Ectodermal cell (in vitro differentiated cells): ENCODE measurements around the gene C19orf25.

ENCODE experiments used
- H3K27ac ChIP-seq: 2 replicates; pipeline ENCODE4 v1.7.0; 2013; ENCODE audit warnings: mild to moderate bottlenecking, low read depth, low read length; ENCODE audit not compliant: insufficient read depth, poor library complexity, severe bottlenecking
- H3K27me3 ChIP-seq: 2 replicates; pipeline ENCODE4 v1.7.0; 2013; ENCODE audit warnings: mild to moderate bottlenecking, low read length; ENCODE audit not compliant: insufficient read depth, control insufficient read depth, poor library complexity, severe bottlenecking
- H3K36me3 ChIP-seq: one replicate; pipeline ENCODE4 v1.7.0; 2013; ENCODE audit warnings: low read length; ENCODE audit not compliant: control insufficient read depth, insufficient read depth
- H3K4me1 ChIP-seq: one replicate; pipeline ENCODE4 v1.7.0; 2013; ENCODE audit warnings: low read length; ENCODE audit not compliant: control insufficient read depth, insufficient read depth
- H3K4me3 ChIP-seq: 2 replicates; pipeline ENCODE4 v1.7.0; 2013; ENCODE audit warnings: low read depth, low read length, control low read depth; ENCODE audit not compliant: insufficient read depth
- H3K9me3 ChIP-seq: 2 replicates; pipeline ENCODE4 v1.7.0; 2013; ENCODE audit warnings: mild to moderate bottlenecking, low read length, moderate library complexity; ENCODE audit not compliant: control insufficient read depth
- WGBS, 2 experiments: methylation state at CpG; one replicate each; pipeline ENCODE4 v1.1.7; 2013; ENCODE audit warnings: missing lambda C conversion rate in 2 of 2; 5-methylcytosine and 5-hydroxymethylcytosine counted together

C19orf25 gene

DNA sequence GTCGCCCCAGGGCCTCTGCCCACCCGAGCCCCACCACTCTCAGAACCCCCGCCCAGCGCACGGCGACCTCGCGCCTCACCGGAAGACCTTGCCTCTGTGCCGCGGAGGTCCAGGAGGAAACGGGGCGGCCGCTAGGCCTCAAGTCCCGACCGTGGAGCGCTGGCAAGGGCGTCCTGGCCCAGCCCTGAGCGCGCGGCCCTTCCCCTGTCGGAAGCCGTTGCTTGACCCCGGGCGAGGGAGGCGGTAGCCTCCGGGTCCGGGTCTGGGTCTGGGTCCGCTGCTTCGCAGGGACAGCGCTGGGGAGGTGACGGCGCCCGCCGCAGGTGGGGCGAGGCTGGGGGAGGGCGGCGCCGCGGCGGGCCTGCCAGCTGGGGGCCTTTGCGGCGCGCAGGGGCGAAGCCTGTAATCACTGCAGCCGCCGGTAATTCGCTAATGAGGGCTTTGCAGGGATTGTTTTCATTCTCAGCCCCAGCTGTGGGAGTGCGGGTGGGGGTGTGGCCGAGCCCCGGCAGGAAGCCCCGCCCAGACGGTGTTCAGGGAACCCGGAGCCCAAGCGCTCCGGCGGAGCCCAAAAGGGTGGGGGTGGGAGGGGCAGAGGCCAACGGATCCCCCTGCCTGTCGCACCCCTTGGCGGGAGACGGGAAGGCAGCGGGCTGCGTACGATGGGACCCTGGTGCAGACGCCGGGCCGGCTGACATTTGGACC is 8.6 kb downstream of the C19orf25 start:
- Histone ChIP-seq H3K36me3 (no peaks in the 10 kb centered on the region), H3K9me3 (no peaks in the 10 kb centered on the region), H3K4me1 (peaks cover 29% of the 10 kb centered on the region), H3K4me3 (peak overlapping the region; percentile 30), H3K27ac (no peak overlapping the region), H3K27me3 (peaks cover 86% of the 10 kb centered on the region)
- 1% methylated on average over 67 of the region's 67 CpGs for WGBS, 2 experiments

DNA sequence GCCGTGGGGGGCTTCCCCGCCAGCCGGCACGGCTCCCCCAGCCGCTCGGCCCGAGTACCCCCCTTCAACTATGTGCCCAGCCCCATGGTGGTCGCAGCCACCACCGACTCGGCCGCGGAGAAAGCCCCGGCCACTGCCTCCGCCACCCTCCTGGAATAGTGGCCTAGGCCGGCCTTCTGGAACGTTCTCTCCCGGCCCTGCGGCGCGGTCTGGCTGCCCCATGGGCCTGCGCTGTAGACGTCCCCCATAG is 9.0 kb downstream of the C19orf25 start:
- H3K27me3 ChIP-seq = peaks cover 91% of the 10 kb centered on the region
- H3K4me1 ChIP-seq = peaks cover 29% of the 10 kb centered on the region
- peak overlapping the region; percentile 30 for H3K4me3 ChIP-seq
- WGBS, 2 experiments = 12 to 14% methylated on average over 22 of the region's 22 CpGs
- no peak overlapping the region for H3K27ac ChIP-seq
- H3K9me3 ChIP-seq = no peaks in the 10 kb centered on the region
- H3K36me3 ChIP-seq = no peaks in the 10 kb centered on the region

DNA sequence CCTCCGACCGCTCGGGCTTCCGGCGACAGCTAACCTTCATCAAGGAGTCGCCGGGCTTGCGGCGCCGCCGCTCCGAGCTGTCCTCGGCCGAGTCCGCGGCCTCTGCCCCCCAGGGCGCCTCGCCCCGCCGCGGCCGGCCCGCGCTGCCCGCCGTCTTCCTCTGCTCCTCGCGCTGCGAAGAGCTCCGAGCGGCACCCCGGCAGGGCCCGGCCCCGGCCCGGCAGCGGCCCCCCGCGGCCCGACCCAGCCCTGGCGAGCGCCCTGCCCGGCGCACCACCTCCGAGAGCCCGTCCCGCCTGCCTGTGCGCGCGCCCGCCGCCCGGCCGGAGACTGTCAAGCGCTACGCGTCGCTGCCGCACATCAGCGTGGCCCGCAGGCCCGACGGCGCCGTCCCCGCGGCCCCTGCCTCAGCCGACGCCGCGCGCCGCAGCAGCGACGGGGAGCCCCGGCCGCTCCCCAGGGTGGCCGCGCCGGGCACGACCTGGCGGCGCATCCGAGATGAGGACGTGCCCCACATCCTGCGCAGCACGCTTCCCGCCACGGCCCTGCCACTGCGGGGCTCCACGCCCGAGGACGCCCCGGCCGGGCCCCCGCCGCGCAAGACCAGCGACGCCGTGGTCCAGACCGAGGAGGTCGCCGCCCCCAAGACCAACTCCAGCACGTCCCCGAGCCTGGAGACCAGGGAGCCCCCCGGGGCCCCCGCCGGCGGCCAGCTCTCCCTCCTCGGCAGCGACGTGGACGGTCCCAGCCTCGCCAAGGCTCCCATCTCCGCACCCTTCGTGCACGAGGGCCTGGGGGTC is 9.6 kb downstream of the C19orf25 start:
- peaks cover 29% of the 10 kb centered on the region for H3K4me1 ChIP-seq
- no peaks in the 10 kb centered on the region for H3K9me3 ChIP-seq
- no peaks in the 10 kb centered on the region for H3K36me3 ChIP-seq
- WGBS, 2 experiments = 6 to 7% methylated on average over 117 of the region's 117 CpGs
- no peak overlapping the region for H3K27ac ChIP-seq
- no peak overlapping the region for H3K4me3 ChIP-seq
- H3K27me3 ChIP-seq = peaks cover 96% of the 10 kb centered on the region

DNA sequence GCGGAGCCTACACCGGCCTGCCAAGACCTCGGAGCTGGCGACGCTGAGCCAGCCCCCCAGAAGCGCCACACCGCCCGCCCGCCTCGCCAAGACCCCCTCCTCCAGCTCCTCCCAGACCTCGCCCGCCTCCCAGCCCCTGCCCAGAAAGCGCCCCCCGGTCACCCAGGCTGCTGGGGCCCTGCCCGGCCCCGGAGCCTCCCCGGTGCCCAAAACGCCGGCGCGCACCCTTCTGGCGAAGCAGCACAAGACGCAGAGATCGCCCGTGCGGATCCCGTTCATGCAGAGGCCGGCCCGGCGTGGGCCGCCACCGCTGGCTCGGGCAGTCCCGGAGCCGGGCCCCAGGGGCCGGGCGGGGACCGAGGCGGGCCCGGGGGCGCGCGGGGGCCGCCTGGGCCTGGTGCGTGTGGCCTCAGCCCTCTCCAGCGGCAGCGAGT is 10.2 kb downstream of the C19orf25 start:
- no peak overlapping the region for H3K27ac ChIP-seq
- H3K9me3 ChIP-seq = no peaks in the 10 kb centered on the region
- 4% methylated on average over 47 of the region's 47 CpGs for WGBS, 2 experiments
- H3K4me3 ChIP-seq = no peak overlapping the region
- no peaks in the 10 kb centered on the region for H3K36me3 ChIP-seq
- H3K27me3 ChIP-seq = peaks cover 100% of the 10 kb centered on the region
- peaks cover 29% of the 10 kb centered on the region for H3K4me1 ChIP-seq

DNA sequence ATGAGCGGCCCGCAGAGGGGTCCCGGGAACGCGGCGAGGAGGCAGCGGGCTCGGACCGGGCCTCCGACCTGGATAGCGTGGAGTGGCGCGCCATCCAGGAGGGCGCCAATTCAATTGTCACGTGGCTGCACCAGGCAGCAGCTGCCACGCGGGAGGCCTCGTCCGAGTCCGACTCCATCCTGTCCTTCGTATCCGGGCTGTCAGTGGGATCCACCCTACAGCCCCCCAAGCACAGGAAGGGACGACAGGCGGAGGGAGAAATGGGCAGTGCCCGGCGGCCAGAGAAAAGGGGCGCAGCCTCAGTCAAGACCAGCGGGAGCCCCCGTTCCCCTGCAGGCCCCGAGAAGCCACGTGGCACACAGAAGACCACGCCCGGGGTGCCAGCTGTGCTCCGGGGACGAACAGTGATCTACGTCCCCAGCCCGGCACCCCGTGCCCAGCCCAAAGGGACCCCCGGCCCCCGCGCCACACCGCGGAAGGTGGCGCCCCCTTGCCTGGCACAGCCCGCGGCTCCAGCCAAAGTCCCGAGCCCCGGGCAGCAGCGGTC is 10.7 kb downstream of the C19orf25 start:
- Histone ChIP-seq H3K27me3 (peaks cover 97% of the 10 kb centered on the region), H3K36me3 (no peaks in the 10 kb centered on the region), H3K4me1 (peaks cover 29% of the 10 kb centered on the region), H3K9me3 (no peaks in the 10 kb centered on the region), H3K4me3 (no peak overlapping the region), H3K27ac (no peak overlapping the region)
- 22 to 23% methylated on average over 49 of the region's 49 CpGs for WGBS, 2 experiments

DNA sequence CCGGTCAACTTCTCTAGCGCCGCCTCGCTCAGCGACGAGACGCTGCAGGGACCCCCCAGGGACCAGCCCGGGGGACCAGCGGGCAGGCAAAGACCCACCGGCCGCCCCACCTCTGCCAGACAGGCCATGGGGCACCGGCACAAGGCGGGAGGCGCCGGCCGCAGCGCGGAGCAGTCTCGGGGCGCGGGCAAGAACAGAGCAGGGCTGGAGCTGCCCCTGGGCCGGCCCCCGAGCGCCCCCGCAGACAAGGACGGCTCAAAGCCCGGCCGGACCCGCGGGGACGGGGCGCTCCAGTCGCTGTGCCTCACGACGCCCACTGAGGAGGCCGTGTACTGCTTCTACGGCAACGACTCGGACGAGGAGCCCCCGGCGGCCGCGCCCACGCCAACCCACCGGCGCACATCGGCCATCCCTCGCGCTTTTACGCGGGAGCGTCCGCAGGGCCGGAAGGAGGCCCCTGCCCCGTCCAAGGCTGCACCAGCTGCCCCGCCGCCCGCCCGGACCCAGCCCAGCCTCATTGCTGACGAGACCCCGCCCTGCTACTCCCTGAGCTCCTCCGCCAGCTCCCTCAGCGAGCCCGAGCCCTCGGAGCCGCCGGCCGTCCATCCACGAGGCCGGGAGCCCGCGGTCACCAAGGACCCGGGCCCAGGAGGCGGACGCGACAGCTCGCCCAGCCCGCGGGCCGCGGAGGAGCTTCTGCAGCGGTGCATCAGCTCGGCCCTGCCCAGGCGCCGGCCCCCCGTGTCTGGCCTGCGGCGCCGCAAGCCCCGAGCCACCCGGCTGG is 11.3 kb downstream of the C19orf25 start:
- no peaks in the 10 kb centered on the region for H3K9me3 ChIP-seq
- 5 to 6% methylated on average over 92 of the region's 92 CpGs for WGBS, 2 experiments
- H3K36me3 ChIP-seq = no peaks in the 10 kb centered on the region
- H3K4me1 ChIP-seq = peaks cover 29% of the 10 kb centered on the region
- peaks cover 90% of the 10 kb centered on the region for H3K27me3 ChIP-seq
- no peak overlapping the region for H3K27ac ChIP-seq
- H3K4me3 ChIP-seq = peak overlapping the region; percentile 10

DNA sequence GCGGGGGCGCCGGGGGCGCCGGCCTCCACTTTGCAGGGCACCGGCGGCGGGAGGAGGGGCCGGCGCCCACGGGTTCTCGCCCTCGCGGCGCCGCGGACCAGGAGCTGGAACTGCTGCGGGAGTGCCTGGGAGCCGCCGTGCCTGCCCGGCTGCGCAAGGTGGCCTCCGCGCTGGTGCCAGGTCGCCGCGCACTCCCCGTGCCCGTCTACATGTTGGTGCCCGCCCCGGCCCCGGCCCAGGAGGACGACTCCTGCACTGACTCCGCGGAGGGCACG is 11.9 kb downstream of the C19orf25 start:
- H3K27me3 ChIP-seq = peaks cover 85% of the 10 kb centered on the region
- H3K27ac ChIP-seq = no peak overlapping the region
- WGBS, 2 experiments = 5 to 7% methylated on average over 36 of the region's 36 CpGs
- peaks cover 29% of the 10 kb centered on the region for H3K4me1 ChIP-seq
- no peaks in the 10 kb centered on the region for H3K9me3 ChIP-seq
- peak overlapping the region; percentile 12 for H3K4me3 ChIP-seq
- no peaks in the 10 kb centered on the region for H3K36me3 ChIP-seq

DNA sequence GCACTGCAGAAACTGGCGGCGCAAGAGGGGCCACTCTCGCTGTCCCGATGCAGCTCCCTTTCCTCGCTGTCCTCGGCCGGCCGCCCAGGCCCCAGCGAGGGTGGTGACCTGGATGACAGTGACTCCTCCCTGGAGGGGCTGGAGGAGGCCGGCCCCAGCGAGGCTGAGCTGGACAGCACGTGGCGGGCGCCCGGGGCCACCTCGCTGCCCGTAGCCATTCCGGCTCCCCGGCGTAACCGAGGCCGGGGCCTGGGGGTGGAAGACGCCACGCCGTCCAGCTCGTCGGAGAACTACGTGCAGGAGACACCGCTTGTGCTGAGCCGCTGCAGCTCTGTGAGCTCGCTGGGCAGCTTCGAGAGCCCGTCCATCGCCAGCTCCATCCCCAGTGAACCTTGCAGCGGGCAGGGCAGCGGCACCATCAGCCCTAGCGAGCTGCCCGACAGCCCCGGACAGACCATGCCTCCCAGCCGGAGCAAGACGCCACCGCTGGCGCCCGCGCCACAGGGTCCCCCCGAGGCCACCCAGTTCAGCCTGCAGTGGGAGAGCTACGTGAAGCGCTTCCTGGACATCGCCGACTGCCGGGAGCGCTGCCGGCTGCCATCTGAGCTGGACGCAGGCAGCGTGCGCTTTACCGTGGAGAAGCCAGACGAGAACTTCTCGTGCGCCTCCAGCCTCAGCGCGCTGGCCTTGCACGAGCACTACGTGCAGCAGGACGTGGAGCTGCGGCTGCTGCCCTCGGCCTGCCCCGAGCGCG is 12.4 kb downstream of the C19orf25 start:
- no peaks in the 10 kb centered on the region for H3K9me3 ChIP-seq
- WGBS, 2 experiments = 9 to 11% methylated on average over 70 of the region's 70 CpGs

DNA sequence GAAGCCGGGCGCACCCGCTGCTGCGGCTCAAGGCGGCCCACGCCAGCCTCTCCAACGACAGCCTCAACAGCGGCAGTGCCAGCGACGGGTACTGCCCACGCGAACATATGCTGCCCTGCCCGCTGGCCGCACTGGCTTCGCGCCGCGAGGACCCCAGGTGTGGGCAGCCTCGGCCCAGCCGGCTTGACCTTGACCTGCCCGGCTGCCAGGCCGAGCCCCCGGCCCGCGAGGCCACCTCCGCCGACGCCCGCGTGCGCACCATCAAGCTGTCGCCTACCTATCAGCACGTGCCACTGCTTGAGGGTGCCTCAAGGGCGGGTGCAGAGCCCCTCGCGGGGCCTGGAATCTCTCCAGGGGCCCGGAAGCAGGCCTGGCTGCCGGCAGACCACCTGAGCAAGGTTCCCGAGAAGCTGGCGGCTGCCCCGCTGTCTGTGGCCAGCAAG is 13.0 kb downstream of the C19orf25 start:
- no peak overlapping the region for H3K27ac ChIP-seq
- H3K4me1 ChIP-seq = peaks cover 25% of the 10 kb centered on the region
- H3K9me3 ChIP-seq = no peaks in the 10 kb centered on the region
- 25 to 29% methylated on average over 41 of the region's 41 CpGs for WGBS, 2 experiments
- H3K36me3 ChIP-seq = no peaks in the 10 kb centered on the region
- peaks cover 74% of the 10 kb centered on the region for H3K27me3 ChIP-seq
- H3K4me3 ChIP-seq = no peak overlapping the region

More for the DNA sequence above, 12.4 kb downstream of the C19orf25 start:
- Histone ChIP-seq H3K27me3 (peaks cover 80% of the 10 kb centered on the region), H3K4me3 (peak overlapping the region; percentile 12), H3K36me3 (no peaks in the 10 kb centered on the region), H3K27ac (no peak overlapping the region), H3K4me1 (peaks cover 29% of the 10 kb centered on the region)
